Measurements from ENCODE around the gene PUS10. TPM values are rescaled to one million over a fixed set of nuclear protein-coding genes. Genes with fewer than 3 reads are reported as not detected.

Gene PUS10
- total and polyA plus RNA-seq, 2 of the 13 experiments (the other 11 are each of a cell fraction or from before 2014, with no cell fraction given), result 41.4 to 44.3 TPM

GRCh38 chr2:61065714-61066709 is 48.0 kb upstream of the PUS10 start, which contains the start of gene SANBR (continued):
- TF ChIP-seq PRDM15 (CRISPR knock-in tag; IDR thresholded peaks at IDR 0.05) (peak; percentile 63; the same call in 1 of the 2 replicates), HOXA3 (CRISPR knock-in tag; IDR thresholded peaks at IDR 0.05) (peak; percentile 80), TARDBP (CRISPR knock-in tag; IDR thresholded peaks at IDR 0.05) (no peak), ZNF704 (CRISPR knock-in tag; IDR thresholded peaks at IDR 0.05; ENCODE audit: borderline replicate concordance) (no peak), GLMP (CRISPR knock-in tag; IDR thresholded peaks at IDR 0.05; ENCODE audit: borderline replicate concordance) (no peak), ZNF598 (CRISPR knock-in tag; IDR thresholded peaks at IDR 0.05; ENCODE audit: borderline replicate concordance) (peak; percentile 94; the same call in 1 of the 2 replicates), ZNF639 (CRISPR knock-in tag; conservative IDR thresholded peaks at IDR 0.05) (no peak), TCF12 (IDR thresholded peaks at IDR 0.05) (no peak), TCF12 (CRISPR knock-in tag; IDR thresholded peaks at IDR 0.05) (0 out of 2 replicates have a peak, but pooled peaks have one; percentile 71), FOSL2 (CRISPR knock-in tag; IDR thresholded peaks at IDR 0.05) (peak; percentile 45), MAF1 (CRISPR knock-in tag; IDR thresholded peaks at IDR 0.05; ENCODE audit: borderline replicate concordance) (no peak), POGK (CRISPR knock-in tag; conservative IDR thresholded peaks at IDR 0.05) (peak; percentile 90)
- TF ChIP-seq, protein P1, sequence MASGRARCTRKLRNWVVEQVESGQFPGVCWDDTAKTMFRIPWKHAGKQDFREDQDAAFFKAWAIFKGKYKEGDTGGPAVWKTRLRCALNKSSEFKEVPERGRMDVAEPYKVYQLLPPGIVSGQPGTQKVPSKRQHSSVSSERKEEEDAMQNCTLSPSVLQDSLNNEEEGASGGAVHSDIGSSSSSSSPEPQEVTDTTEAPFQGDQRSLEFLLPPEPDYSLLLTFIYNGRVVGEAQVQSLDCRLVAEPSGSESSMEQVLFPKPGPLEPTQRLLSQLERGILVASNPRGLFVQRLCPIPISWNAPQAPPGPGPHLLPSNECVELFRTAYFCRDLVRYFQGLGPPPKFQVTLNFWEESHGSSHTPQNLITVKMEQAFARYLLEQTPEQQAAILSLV (CRISPR knock-in tag; IDR thresholded peaks at IDR 0.05; ENCODE audit: borderline replicate concordance), result peak; percentile 83; the same call in 1 of the 2 replicates
- TF ChIP-seq, protein P2, sequence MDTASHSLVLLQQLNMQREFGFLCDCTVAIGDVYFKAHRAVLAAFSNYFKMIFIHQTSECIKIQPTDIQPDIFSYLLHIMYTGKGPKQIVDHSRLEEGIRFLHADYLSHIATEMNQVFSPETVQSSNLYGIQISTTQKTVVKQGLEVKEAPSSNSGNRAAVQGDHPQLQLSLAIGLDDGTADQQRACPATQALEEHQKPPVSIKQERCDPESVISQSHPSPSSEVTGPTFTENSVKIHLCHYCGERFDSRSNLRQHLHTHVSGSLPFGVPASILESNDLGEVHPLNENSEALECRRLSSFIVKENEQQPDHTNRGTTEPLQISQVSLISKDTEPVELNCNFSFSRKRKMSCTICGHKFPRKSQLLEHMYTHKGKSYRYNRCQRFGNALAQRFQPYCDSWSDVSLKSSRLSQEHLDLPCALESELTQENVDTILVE (CRISPR knock-in tag; IDR thresholded peaks at IDR 0.05), result no peak; the same call in none of the 2 replicates

Data from HepG2 (cell line).